Endothelial cell of hepatic sinusoid (primary cell): ENCODE data around the gene AKR1C3.
"Not testable (repeated sequence)": the region's sequence is repeated elsewhere in the genome, so short reads cannot be mapped to it uniquely, and the experiment has no call there.

Experiments used
- in situ Hi-C: cut with HindIII; loops from 2 replicates; pipeline ENCODE4 v1.10.0; 2017; ENCODE audit warnings: low sequenced_read_pairs

AKR1C3 gene

DNA sequence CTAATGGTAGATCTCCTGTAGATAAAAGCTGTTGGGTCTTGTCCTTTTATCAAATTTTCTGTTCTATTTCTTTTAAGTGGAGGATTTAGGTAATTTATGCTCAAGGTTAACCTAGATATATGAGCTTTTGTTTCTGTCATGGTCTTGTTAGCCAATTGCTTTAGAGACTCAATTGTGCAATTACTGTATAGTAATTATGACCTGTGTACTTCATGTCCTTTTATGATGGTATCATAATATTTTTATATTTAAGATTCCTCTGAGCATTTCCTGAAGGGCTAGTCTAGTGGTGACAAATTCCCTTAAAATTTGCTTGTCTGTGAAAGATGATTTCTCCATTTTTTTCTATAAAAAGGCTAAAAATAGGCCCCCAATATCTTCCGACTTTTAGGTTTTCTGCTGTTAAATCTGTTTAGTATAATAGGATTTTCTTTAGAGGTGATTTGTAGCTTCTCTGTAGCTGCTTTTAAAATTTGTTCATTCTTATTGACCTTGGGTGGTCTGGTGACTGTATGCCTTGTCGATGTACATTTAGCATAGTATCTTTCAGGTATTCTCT is 5.4 kb upstream of the AKR1C3 start:
- in situ Hi-C loops, result no loop called here

DNA sequence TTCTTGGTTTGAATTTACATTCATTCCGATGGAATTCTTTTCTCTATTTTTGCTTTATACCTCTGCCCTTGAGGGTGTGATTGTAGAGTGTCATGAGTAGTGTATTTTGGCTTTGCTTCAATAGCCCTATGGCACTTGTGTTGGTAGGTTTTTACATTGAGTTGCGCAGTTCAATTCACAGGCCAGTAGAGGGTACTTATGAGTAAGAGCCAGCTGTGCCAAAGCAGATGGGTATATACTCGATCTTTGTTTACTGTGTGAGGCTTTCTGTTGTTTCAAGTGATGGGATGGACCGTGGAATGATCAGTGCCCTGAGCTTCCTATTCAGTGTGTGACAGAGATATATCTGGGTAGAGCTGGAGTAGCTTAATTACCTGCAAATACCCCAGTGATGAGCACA is 4.3 kb upstream of the AKR1C3 start:
- in situ Hi-C loops, result no loop called here

DNA sequence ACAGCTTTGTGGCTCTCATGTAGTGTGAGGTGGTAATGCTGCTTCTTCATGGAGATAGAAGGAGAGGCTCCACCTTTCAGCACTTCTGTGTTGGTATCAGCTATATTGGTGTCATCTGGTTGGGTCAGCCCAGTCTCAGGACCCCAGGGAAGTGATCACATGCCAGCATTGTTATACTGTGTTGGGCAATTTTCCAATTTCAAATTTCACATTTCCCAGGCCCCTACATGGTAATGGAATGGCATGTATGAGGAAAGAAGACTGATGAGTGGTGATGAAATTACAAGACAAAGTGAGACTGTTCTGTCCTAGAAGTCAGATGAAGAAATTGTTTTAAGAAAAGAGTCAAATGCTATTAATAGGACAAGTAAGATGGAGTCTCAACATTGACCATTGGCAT is 3.7 kb upstream of the AKR1C3 start:
- in situ Hi-C loops, result no loop called here

DNA sequence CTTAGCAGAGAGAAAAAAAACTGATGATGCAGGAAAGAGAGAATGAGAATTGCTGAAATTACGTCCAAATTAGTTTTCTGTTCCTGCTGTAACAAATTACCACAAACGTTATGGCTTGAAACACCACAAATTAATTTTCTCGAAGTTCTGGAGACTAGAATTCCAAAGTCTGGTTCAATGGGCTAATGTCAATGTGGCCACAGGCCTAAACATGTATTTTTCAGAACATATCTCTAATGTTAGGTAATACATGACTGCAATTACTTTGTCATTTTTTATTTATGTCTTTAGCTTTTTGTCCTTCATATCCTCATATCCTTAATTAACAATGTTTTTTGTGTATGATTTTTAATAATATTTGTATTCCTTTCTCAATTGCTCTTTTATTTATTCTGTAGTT is 3.0 kb upstream of the AKR1C3 start:
- in situ Hi-C loops, result no loop called here

DNA sequence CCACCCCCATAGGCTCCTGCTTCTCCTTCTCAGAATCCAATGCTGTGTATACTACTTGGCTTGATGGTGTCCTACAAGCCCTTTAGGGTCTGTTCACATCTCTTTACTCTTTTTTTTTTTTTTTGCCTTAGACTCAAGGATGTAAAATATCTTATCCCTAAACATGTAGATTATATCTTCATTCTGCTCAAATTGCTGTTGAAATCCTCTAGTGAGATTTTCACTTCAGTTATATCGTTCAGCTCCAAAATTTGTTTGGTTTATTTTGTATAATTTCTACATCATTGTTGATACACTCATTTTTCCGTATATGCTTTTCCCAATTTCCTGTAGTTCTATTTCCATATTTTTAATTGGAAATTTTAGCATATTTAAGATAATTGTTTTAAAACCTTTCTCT is 1.8 kb upstream of the AKR1C3 start:
- in situ Hi-C loops, result no loop called here

DNA sequence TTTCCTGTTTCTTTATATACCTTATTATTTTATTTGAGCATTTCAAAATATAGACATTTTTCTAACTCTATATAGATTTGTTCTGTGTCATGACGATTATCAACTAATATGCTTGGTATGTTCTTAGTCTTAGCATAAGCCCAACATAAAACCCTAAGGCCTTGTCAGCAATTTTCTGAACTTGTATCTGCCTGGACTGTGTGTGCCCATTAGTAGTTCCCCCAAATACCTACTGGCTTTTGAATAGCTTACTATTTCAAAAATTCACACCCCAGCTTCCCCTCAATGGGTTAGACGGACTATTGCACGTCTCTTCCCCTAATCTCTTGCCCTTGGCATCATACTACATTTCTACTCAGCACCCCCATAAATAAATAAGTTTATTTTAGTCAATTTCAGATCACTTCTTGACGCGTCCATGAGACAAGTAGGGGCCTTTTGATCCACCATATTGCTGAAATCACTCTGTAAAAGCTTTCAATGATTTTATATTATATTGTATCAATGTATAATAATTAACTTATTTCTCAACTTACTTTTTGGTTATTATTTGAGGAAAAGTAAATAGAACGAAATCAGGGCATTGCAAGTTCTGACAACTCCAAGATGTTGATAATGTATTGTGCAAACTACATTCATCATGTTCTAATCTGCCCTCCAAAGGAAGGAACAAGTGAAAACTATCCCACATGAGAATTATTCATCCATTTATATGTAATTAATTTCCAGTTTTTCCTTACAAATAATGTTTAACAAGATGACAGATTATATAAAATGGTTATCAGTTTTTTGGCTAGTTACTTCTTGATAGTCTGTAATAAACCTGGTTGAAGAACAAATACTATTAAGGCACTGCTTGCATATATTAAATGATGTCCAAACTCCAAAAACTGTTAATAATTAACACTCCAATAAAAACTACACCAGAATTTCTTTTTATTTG is 1.1 kb upstream of the AKR1C3 start:
- in situ Hi-C loops, result no loop called here

DNA sequence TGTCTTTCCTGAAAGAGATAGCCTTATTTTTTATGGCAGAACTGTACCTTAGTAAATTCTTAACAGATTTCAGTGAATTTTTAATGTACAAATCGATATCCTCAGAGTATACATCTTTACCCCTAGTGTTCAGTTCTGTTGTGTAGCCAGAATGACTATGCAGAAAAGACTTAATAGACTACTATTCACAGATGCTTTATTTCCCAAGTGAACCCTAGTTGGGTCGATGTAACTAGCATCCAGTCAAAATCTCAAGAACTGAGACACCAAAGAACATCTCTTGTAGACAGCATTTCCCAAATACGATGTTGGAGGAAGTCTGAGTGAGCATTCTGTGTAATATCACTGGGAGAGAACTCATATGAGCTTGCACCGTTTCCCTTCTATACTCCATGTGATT is 1.5 kb downstream of the AKR1C3 start:
- in situ Hi-C loops, result loop anchor here (5.0 kb wide), 2 partner anchors 53 to 243 kb away; no protein-coding TSS in a partner anchor

DNA sequence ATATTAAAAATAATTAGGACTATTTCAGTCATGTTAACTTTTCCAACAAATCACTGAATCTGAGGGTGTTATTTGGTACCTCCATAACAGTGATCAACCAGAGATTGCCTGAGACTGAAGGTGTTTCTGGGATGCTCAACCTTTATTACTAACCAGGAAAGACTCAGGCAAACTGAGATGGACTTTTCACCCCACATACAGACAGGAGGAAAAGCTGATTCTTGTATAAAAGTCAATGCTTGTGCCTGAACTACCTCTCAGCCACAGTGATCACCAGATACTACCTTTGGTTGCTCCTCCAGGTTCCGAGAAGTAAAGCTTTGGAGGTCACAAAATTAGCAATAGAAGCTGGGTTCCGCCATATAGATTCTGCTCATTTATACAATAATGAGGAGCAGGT is 1.9 kb downstream of the AKR1C3 start:
- in situ Hi-C loops, result loop anchor here (5.0 kb wide), 2 partner anchors 54 to 244 kb away; no protein-coding TSS in a partner anchor

DNA sequence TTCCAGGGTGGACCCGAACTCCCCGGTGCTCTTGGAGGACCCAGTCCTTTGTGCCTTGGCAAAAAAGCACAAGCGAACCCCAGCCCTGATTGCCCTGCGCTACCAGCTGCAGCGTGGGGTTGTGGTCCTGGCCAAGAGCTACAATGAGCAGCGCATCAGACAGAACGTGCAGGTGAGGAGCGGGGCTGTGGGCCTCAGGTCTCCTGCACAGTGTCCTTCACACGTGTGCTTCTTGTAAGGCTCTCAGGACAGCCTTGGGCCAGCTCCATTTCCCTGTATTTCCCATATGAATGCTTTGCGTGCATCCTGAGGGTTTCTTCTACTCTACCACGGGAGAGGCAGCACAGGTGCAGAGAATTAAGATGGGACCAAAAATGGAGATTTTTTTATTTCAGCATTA is 8.3 kb downstream of the AKR1C3 start:
- in situ Hi-C loops, result not testable (repeated sequence)

DNA sequence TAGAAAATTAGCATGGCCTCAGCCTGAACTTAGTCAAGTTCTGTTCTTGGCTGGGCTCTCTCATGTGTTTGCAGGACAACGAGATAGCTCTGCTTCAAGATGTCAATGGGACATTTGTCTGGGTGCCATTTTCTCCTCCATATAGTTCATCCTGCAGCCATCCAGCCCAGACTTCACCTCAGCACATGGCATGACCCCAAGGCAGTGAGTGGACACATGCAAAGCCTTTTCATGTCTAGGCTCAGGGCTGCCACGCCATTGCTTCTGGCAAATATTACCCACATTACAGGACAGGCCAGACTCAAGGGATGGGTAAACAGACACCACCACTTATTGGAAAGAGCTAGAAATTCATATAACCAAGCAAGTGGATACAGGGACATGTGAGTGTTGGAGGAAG is 9.3 kb downstream of the AKR1C3 start:
- in situ Hi-C loops, result no loop called here

DNA sequence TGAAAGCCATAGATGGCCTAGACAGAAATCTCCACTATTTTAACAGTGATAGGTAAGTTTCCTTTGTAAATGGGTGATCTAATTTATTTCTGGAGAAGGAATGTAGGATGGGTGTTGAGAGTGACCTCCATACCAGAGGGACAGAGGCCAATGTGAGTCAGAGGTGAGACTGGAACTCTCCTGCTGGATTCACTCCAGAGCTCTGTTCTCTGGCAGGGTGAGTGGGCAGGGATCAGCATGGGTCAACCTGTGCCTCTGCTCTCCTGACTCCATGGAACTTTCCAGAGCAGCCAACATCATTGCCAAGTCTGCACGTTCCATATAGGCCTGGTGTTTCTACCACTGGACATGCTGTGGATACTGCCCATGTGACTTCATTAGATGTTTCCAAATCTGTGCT is 11.4 kb downstream of the AKR1C3 start:
- in situ Hi-C loops, result no loop called here

DNA sequence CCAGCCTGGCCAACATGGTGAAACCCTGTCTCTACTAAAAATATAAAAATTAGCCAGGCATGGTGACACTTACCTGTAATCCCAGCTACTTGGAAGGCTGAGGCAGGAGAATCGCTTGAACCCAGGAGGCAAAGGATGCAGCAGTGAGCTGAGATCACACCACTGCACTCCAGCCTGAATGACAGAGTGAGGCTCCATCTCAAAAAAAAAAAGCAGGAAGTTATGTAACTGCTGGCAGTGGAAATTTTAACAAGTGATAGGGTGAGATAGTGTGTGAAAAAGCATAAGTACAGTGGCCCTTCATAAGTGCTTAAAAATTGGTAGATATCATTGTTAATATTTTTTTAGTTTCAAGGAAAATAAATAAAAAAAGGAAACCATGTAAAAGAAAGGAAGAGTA is 12.3 kb downstream of the AKR1C3 start:
- in situ Hi-C loops, result no loop called here

DNA sequence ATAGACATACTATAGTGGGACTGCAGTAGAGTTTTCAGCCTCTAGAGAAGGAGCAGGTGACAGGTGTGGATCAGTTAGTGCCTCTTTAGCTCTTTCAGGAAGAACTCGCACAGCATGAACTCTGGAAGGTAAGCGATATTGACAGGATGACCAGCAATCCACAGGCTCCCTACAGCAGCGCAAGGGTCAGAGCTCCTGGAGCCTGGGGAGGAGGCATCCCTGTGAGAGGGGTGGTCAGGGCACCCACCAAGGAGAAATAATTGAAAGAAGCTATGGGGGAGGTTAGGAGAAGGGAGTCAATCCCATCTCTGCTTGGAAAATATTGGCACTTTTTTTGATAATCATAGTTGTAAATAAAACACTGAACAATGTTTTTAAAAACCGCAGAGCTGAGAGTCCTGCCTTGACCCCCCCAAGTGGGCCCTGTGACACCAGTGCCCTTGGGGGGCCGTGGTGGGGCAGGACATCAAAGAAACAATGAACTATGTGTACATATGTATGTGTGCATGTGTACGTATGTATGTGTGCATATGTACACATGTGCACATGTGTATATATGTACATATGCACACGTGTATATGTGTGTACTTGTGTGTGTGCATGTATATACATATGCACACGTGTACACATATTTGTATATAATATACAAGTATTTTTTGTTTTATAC is 13.8 kb downstream of the AKR1C3 start:
- in situ Hi-C loops, result no loop called here

DNA sequence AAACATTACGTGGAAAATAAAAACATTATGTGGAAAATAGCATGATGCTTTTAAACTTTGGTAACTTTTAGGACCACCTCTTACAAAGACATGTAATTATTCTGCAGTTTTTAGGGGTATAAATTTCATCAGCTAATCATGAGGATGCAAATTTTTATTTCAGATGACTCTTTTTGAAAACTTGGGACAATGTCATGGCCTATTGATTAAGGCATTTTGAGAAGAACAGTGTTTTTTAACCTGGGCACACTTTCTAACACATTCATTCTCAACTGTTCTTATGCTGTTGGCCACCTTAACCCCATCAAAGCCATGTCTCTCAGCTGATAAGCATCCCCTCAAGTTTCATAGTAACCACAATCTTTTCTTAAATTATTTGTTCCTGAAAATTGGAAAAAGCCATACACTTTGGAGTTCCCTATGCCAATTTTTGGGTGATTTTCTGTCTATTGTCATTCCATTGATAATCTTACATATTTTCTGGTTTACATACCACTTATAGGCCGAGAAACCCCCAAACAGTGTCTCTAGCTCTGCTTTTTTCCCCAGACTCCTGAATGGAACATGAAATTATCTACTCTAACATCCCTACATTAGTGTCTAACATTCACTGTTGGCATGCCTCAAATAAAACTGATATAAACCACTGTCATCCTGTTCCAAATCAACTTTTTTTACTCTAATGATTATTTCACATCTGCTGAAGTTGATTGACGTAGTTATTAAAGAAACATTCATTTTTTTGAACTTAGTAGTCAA is 14.6 kb downstream of the AKR1C3 start:
- in situ Hi-C loops, result no loop called here

DNA sequence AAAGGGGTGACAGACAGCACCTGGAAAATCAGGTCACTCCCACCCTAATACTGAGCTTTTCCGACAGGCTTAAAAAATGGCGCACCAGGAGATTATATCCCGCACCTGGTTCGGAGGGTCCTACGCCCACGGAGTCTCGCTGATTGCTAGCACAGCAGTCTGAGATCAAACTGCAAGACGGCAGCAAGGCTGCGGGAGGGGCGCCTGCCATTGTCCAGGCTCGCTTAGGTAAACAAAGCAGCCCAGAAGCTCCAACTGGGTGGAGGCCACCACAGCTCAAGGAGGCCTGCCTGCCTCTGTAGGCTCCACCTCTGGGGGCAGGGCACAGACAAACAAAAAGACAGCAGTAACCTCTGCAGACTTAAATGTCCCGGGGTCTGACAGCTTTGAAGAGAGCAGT is 15.6 kb downstream of the AKR1C3 start:
- in situ Hi-C loops, result not testable (repeated sequence)

DNA sequence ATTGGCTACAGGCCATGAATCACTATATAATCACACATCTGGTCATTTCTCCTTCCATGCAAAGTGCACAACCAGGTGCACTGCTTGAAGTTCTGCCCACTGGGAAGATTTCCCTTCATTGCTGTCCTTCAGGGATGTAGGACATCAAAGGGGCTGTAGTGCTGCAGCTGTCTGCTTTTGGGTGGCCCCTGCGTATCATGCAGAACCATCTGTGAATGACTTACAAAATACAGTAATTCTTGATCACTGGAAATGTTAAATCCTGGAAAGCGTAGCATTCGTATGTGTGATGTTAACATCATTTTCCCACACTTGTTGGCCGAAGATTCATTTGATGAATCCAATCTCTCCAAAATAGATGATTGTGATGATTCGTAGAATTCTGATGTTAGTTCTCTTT is 22.4 kb downstream of the AKR1C3 start:
- in situ Hi-C loops, result no loop called here

DNA sequence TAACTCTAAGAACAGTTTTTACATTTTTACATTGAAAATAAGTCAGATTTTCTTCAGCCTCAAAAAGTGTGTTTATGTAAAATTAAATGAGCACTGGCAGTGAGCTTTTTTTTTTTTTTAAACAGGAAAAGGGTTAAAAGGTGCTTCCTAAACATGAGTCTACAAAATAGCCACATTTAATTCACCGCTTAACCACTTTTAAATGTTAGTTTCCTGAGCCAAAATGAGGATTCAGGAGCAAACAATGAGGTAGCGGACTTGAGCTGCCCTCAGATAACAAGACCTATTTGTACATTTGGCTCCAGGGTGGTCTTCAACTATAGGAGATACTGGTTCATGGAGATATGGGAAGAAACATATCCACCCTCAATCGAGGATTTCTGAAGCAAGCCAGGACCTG is 22.8 kb downstream of the AKR1C3 start:
- in situ Hi-C loops, result no loop called here

DNA sequence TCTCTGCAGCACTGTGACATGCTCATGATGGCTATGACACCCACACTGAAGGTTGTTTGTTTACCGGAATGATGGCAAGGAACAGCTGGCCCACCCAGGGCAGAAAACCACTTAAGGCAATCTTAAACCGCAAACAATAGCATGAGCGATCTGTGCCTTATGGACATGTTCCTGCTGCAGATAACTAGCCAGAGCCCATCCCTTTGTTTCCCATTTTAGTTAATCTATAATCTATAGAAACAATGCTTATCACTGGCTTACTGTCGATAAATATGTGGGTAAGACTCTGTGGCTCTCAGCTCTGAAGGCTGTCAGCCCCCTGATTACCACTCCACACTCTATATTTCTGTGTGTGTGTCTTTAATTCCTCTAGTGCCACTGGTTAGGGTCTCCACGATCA is 25.8 kb downstream of the AKR1C3 start:
- in situ Hi-C loops, result not testable (repeated sequence)

DNA sequence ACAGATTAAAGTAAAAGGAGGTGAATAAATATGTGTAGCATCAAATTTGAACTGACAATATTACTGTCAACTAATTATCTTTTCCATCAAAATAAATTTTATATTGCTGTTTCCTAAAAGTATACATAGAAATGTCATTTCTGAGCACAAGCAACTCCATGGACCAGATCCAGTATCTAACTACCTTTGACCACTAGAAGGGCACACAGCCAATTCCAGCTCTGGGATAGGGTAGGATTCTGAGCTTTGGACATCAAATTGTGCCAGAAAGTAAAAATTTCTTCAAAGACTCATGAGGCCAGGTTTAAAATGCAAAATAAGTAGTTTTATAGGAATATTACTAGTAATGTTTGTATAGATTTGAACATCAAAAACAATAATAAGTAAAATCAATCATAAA is 29.7 kb downstream of the AKR1C3 start:
- in situ Hi-C loops, result no loop called here

DNA sequence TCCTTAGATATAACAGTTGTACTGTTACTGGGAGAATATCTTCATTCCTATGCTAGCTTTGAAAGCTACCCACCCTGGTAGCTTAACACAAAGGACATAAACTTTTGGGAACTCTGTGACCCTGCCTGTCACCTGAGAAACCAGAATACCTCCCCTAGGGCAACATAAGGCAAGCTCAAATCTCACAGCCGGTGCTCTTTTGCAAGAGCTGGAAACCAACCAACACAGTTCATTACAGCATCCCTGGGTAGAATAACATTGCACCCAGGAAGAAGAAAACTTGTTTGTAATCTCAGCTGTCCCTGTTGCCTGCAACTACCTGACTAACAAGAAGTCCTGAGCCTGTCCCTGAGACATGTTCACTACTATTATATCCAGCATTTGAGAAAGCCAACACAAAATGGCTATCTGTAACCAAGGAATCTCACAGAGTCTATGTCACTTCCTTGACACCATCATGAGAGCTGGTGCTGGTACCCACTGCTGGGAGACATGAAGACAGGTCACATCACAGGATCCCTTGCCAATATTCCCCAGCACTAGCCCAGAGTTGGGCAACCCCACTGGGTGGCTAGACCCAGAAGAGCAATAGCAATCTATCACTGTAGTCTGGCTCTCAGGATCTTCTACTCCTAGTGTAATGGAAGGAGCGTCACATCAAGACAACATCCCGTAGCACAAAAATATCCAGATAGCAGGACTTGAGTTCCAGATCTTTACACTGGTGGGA is 31.3 kb downstream of the AKR1C3 start:
- in situ Hi-C loops, result no loop called here

DNA sequence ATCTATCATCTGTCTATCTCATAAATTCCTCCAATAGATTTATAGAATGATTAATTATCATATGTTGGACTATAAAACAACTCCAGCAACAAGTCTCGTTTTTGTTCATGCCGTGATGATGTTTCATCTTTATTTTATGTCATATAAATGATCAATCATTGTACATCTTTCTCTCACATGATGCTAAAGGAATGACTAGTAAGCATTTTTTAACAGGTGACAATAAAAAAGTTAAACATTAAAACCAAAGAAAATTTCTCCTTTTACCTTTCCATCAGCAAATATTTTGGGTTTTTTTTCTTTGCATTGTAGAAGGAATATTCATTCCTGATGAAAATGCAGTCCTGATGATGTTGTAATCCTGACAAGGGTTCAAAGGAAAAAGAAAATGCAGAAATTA is 41.4 kb downstream of the AKR1C3 start:
- in situ Hi-C loops, result no loop called here
